Upper lobe of left lung (tissue), 4 donors: ENCODE measurements around the gene PPP1R37.

Experiments used
- EP300 ChIP-seq, 4 donors: sonication (generic); formaldehyde crosslinking; IDR thresholded peaks; one replicate each; pipeline ENCODE4 v1.5.1; 2017; ENCODE audit warnings: antibody characterized with exemption in 4 of 4, control low read depth in 2 of 4
- POLR2A ChIP-seq, 4 donors: fragments of 450-650 bp; IDR thresholded peaks; one replicate each; pipeline ENCODE4 v1.5.1; 2016 to 2017; ENCODE audit warnings: antibody characterized with exemption in 4 of 4, mild to moderate bottlenecking in 2 of 4
- POLR2AphosphoS5 ChIP-seq, 2 donors: sonication (generic); formaldehyde crosslinking; IDR thresholded peaks; one replicate each; pipeline ENCODE4 v1.5.1; 2017; ENCODE audit warnings: antibody characterized with exemption in 2 of 2
- TF ChIP-seq, protein P1 (sequence below), 6 experiments: fragments of 450-650 bp in 4 of 6; fragments of 200-600 bp in 2 of 6; sonication (generic) in 2 of 6; IDR thresholded peaks; one replicate each; pipeline ENCODE4 v1.5.1; 2016 to 2019; ENCODE audit warnings: antibody characterized with exemption in 6 of 6

DNA sequence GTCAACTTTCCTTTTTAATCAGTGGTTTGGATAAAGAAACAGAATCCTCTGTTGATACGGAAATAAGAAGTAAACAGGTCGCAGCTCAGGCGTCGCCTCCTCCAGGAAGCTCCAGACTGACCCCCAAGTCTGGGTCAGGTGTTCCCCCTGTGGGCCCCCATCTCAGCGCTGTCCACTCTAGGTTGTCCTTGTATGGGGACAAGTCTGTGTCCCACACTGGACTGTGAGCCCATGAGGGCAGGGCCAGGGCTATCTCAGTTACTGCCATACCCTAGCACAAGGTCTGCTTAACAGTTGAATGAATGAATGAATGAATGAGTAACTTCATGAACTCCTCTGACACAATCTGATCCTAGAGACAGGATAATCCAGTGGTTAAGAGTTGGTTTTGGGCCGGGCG, 46.6 kb upstream of the PPP1R37 start:
- TF ChIP-seq, protein P1, sequence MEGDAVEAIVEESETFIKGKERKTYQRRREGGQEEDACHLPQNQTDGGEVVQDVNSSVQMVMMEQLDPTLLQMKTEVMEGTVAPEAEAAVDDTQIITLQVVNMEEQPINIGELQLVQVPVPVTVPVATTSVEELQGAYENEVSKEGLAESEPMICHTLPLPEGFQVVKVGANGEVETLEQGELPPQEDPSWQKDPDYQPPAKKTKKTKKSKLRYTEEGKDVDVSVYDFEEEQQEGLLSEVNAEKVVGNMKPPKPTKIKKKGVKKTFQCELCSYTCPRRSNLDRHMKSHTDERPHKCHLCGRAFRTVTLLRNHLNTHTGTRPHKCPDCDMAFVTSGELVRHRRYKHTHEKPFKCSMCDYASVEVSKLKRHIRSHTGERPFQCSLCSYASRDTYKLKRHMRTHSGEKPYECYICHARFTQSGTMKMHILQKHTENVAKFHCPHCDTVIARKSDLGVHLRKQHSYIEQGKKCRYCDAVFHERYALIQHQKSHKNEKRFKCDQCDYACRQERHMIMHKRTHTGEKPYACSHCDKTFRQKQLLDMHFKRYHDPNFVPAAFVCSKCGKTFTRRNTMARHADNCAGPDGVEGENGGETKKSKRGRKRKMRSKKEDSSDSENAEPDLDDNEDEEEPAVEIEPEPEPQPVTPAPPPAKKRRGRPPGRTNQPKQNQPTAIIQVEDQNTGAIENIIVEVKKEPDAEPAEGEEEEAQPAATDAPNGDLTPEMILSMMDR (IDR thresholded peaks at IDR 0.05), result no peak
- TF ChIP-seq EP300 (IDR thresholded peaks at IDR 0.05) (no peak), POLR2AphosphoS5 (IDR thresholded peaks at IDR 0.05) (no peak), POLR2A (IDR thresholded peaks at IDR 0.05) (no peak)
